HFFc6 (cell line): ENCODE data around the gene RPS3A. TPM values are rescaled to one million over a fixed set of nuclear protein-coding genes. Genes with fewer than 3 reads are reported as not detected.

Experiments
- DNase-seq: peaks from one replicate; pipeline ENCODE4 v3.0.0-alpha.2; 2018
- H3K27ac Mint-ChIP-seq: 2 replicates; pipeline ENCODE4 v1.8.0; 2020; ENCODE audit warnings: mild to moderate bottlenecking, mixed read lengths
- H3K27me3 Mint-ChIP-seq: 2 replicates; pipeline ENCODE4 v1.8.0; 2021; ENCODE audit warnings: mild to moderate bottlenecking, moderate library complexity, mixed read lengths; ENCODE audit not compliant: insufficient read depth
- H3K36me3 Mint-ChIP-seq: 2 replicates; pipeline ENCODE4 v1.8.0; 2021; ENCODE audit warnings: low read depth, mixed read lengths
- H3K4me1 Mint-ChIP-seq: 2 replicates; pipeline ENCODE4 v1.8.0; 2020; ENCODE audit warnings: low read depth, mixed read lengths
- H3K4me3 Mint-ChIP-seq: 2 replicates; pipeline ENCODE4 v1.8.0; 2020; ENCODE audit warnings: mild to moderate bottlenecking, moderate library complexity, mixed read lengths
- H3K9me3 Mint-ChIP-seq: 2 replicates; pipeline ENCODE4 v1.8.0; 2020; ENCODE audit warnings: mild to moderate bottlenecking, mixed read lengths
- CTCF ChIP-seq: fragments of 200-600 bp; sonication (generic); IDR thresholded peaks from 2 replicates; pipeline ENCODE4 v1.5.0; 2021; ENCODE audit warnings: antibody characterized with exemption, mild to moderate bottlenecking
- total RNA-seq, 6 experiments: library from RNA; stranded (reverse); fragmentation: NEBNext Ultra II Directional; extraction: Animal tissue kit (Norgen Biotek cat#: 25700); gene quantifications; 2 replicates in 1 of 6; 3 replicates in 5 of 6; pipeline ENCODE4 v1.2.3, GENCODE V29; 2021

The RPS3A gene
- total RNA-seq, 6 experiments from 2014 or later: 1,391 to 1,566 (median 1,482) TPM

GRCh38 chr4:151094290-151094751 is 5.1 kb upstream of the RPS3A start:
- H3K36me3 Mint-ChIP-seq: 0 out of 2 replicates have a peak, but pooled peaks cover under 1% of the 10 kb centered on the region
- peaks cover 21% of the 10 kb centered on the region for H3K27me3 Mint-ChIP-seq
- no peak for TF ChIP-seq CTCF
- H3K27ac Mint-ChIP-seq: no peak overlapping the region
- no peak for DNase-seq
- H3K4me3 Mint-ChIP-seq: no peak overlapping the region
- 0 out of 2 replicates have a peak, but pooled peaks cover 6% of the 10 kb centered on the region for H3K4me1 Mint-ChIP-seq
- H3K9me3 Mint-ChIP-seq: no peaks in the 10 kb centered on the region

- peaks cover 28% of the 10 kb centered on the region for H3K27me3 Mint-ChIP-seq
- peaks cover 3% of the 10 kb centered on the region; the same call in 1 of the 2 replicates for H3K9me3 Mint-ChIP-seq
- no peak for DNase-seq
- H3K4me3 Mint-ChIP-seq: no peak overlapping the region
- no peak for TF ChIP-seq CTCF
- peaks cover 7% of the 10 kb centered on the region; the same call in 1 of the 2 replicates for H3K4me1 Mint-ChIP-seq
- H3K36me3 Mint-ChIP-seq: peaks cover 9% of the 10 kb centered on the region
- H3K27ac Mint-ChIP-seq: no peak overlapping the region
Observed at GRCh38 chr4:151095142-151095541, 4.3 kb upstream of the RPS3A start.

GRCh38 chr4:151097759-151098158 is 1.7 kb upstream of the RPS3A start:
- Mint-ChIP-seq H3K36me3 (peaks cover 32% of the 10 kb centered on the region), H3K27me3 (peaks cover 22% of the 10 kb centered on the region), H3K4me1 (peaks cover 30% of the 10 kb centered on the region), H3K27ac (no peak overlapping the region), H3K4me3 (no peak overlapping the region), H3K9me3 (peaks cover 4% of the 10 kb centered on the region; the same call in 1 of the 2 replicates)
- TF ChIP-seq CTCF: no peak
- no peak for DNase-seq

- DNase-seq: no peak
Observed at GRCh38 chr4:151098979-151099228, 524 bp upstream of the RPS3A start.

GRCh38 chr4:151099976-151100417 is 569 bp downstream of the RPS3A start:
- peaks cover 4% of the 10 kb centered on the region; the same call in 1 of the 2 replicates for H3K9me3 Mint-ChIP-seq
- H3K4me1 Mint-ChIP-seq: peaks cover 31% of the 10 kb centered on the region
- H3K27ac Mint-ChIP-seq: peak overlapping the region; percentile 100
- peaks cover 40% of the 10 kb centered on the region for H3K36me3 Mint-ChIP-seq
- no peak for DNase-seq
- TF ChIP-seq CTCF: no peak
- peak overlapping the region; percentile 98 for H3K4me3 Mint-ChIP-seq
- peaks cover 16% of the 10 kb centered on the region for H3K27me3 Mint-ChIP-seq

More at GRCh38 chr4:151098979-151099228, 524 bp upstream of the RPS3A start:
- peaks cover 22% of the 10 kb centered on the region for H3K27me3 Mint-ChIP-seq
- H3K36me3 Mint-ChIP-seq: peaks cover 34% of the 10 kb centered on the region
- peaks cover 31% of the 10 kb centered on the region for H3K4me1 Mint-ChIP-seq
- H3K27ac Mint-ChIP-seq: peak overlapping the region; percentile 100; the same call in 1 of the 2 replicates
- H3K4me3 Mint-ChIP-seq: peak overlapping the region; percentile 98
- no peak for TF ChIP-seq CTCF
- peaks cover 4% of the 10 kb centered on the region; the same call in 1 of the 2 replicates for H3K9me3 Mint-ChIP-seq
